Measurements from ENCODE around the gene PUM2.

The PUM2 gene

DNA sequence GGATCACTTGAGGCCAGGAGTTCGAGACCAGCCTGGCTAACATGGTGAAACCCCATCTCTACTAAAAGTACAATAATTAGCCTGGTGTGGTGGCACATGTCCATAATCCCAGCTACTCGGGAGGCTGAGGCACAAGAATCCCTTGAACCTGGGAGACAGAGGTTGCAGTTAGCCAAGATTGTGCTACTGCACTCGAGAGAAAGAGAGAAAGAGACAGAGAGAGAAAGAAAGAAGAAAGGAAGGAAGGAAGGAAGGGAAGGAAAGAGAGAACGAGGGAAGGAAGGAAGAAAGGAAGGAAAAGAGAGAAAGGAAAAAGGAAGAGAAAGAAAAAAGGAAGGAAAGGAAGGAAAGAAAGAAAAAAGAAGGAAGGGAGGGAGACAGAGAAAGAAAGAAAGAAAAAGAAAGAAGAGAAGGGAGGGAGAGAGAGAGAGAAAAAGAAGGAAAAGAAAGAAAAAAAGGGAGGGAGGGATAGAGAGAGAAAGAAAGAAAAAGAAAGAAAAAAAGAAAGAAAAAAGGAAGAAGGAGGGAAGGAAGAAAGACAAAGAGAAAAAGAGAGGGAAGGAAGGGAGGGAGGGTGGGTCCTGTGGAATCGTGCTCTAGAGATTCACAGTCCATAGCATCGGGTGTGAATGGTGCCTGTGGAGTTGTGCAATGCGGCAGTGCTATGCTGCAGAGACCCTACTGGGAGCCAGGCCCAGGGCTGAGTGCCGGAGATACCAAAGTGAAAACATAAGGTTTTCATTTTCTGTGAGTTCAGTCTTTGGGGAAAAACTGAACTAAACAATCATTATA lies 121.1 kb downstream of the PUM2 start:
- DNase-seq = no peak

GRCh38 chr2:20227894-20228505 lies 122.6 kb downstream of the PUM2 start:
- no peak for DNase-seq

GRCh38 chr2:20226152-20226545 lies 124.5 kb downstream of the PUM2 start:
- no peak for DNase-seq

DNA sequence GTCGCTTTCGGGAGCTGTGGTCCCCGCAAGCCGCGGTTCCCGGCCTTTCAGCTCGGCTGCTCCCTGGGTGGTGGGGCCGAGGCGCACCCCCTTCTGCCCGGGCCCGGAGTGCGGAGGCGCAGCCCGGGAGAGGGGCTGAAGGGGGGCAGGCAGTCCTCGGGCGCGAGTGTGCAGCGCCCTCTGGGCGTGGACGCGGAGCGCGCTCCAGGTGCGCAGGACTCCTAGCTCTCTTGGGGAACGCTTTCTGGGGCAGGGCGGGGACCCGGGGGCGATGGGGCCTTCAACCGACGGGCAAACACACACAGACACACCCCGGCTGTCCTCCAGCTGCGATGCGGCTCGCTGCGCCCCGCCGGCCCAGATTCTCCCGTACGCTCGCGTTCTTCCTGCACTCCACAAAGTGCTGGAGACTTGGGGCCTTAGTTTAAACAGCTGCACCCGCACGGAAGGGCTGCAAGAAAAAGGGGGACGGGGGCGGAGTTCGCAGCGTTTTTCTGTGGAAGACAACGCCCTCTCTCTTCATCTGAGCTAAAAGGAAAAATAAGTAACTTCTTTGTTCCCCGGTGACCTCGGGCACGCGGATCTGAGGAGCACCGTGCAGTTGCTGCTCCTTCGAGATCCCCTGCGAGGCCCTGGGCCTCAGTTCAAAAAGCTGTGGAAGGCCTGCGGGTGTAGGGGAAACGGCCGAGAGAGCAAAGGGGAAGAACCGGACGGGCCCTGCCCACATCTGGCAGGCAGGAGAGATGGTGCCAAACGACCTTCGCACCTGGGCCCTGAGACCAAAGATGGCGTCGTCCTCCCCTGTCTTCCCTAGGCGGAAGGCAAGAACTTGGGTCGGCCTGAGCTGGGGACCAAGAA lies 125.1 kb downstream of the PUM2 start:
- peak; percentile 58 for DNase-seq

DNA sequence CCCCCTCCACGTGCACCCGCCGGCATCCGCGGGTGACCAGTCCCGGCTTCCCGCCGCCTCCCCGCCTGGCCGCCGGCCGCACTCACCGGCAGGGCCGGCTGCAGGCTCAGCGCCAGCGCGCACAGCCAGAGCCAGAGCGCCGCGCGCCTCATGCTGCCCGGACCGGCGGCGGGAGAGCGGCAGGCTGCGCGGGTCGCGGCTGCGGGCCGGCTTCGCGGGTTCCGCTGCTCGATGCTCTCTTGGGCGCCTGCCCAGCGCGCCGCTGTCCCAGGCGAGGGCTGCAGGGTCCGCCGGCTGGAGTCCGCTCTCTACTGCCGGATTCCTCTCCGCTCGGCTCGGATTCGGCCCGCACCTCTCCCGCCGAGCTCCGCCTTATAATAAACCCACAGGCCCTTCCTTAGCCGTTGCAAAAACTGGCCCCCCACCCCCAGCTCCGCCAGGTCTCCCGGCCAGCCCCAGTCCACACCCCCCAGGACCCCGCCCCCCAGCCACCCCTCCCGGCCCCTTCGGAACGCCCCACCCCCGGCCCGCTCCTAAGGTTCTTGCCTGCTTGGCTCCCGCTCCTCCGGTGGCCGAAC lies 125.8 kb downstream of the PUM2 start, which contains the start of gene SDC1:
TSS of gene SDC1 (minus strand) at position 415 of the 578 bp plus-strand sequence. CDS start at position 152, 263 bp downstream.
- no peak for DNase-seq

GRCh38 chr2:20224164-20224715 lies 126.4 kb downstream of the PUM2 start:
- DNase-seq = no peak

- no peak for DNase-seq
Measured at GRCh38 chr2:20223407-20224163, 127.1 kb downstream of the PUM2 start.

DNA sequence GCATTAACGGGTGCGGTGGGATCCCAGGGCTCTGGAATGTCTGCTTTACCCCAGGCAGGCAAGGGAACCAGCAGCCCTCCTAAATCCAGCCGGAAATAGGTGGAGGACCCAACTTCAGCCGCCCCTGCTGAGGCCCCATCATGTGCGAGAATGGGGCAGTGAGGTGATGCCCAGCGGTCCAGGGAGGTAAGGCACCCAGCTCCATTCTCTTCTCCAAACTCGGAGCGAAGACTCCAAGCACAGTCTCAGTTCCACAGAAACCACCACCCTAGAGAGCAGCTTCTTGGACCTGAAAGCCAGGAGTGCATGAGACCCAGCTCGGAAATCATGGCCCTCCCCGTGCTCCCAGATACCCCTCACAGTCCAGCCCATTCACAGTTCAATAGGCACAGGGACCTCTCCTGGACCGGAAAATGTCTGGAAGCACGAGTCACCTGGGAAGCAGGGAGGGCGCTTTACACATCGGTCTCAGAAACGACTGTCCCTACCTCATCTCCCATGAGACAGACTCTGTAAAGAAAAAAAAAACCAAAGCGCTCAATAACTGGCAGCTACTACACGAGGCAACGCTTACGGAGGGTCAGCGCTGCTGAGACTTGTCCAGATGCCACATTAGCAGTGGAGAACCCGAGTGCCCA lies 127.8 kb downstream of the PUM2 start:
- DNase-seq = no peak

- no peak for DNase-seq
Measured at GRCh38 chr2:20222014-20222768, 128.5 kb downstream of the PUM2 start.

DNA sequence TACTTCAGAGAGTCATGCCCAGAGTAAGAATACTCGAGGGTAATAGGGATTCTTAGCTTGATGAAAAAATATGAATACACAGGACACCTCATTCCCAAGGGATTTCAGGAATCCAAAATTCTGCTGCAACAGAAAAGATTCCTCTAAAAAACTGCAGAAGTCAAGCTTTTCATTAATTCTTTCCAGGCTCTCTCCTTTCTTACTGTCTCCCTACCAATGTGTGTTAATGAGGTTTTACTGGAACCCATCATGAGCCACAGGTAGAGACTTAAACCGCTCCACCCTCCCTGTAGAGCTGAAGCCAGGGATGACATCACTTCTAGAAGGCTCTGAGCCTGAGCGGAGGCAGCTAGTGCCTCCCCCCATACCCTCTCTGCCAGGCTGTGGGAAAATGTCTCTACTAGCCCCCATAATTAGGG lies 129.1 kb downstream of the PUM2 start:
- DNase-seq = no peak

DNA sequence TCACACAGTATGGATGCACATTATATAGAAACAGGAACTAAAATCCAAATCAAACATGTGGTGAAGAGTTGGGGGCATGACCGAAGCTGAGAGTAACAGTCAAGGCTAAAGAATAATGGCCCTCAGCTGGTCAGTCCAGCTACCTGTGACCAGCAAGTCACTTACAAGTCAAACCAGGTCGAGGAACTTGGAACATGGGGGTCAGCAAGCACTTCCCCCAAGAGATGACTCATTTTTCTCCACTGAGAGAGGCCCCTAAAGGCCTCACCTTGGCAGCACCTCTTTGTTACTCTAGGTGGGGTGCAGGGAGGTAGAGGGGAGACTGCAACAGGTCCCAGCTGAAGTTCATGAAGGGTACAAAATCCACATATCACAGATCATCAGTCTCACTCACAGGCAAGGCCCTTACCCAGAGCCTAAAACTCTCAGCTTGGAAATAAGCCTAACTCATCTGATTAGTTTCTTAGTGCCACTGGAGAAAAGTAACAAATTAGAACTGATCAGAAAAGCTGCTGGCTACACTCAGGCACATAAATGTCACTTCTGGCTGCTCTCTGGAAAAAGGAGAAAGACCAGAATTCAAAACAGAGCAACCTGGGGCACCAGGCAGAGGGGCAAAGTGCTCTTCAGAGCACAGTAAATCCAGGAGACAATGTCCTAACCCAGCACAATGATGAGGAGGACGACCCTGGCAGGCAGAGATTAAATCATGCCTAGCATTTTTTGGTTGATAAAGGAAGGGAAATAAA lies 129.7 kb downstream of the PUM2 start:
- DNase-seq = no peak

GRCh38 chr2:20219763-20220380 lies 130.8 kb downstream of the PUM2 start:
- no peak for DNase-seq

DNA sequence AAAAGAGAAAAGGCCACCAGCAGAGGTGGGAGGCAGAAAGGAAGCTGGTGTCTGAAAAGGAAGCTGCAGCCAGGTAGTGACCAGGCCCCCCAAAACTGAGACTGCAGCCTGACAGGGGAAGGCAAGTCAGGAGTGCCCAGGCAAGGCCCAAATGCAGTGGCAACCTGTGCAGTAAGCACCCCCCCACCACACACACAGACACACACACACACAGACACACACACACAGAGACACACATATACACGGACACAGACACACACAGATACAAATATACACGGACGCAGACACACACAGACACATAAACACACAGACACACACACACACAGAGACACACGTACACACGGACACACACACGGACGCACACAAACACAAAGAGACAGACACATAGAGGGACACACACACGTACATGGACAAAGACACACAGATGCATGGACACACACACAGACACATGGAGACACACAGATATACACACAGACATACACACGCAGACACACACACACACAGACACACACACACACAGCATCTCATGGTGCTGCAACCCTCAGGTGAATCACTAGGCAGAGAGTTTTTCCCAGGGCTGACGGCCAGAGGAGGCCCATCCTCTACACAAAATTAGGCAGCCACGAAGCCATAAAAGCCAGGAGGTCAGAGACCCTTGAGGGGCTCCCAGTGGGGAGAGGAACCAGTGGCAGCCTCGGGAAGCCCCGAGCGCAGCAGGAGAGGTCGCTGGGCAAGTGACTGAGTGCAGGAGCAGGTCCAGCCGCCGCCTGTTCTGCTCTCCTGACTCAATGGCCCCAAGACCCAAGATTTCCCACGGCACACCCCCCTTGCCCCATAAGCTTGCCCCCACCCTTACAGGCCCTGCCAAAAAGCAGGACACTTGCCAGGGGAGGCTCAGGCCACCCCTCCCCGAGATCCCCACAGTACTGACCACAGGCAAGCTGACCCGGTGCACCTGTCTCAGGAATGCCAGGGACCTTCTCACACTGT lies 132.0 kb downstream of the PUM2 start:
- DNase-seq = no peak

DNA sequence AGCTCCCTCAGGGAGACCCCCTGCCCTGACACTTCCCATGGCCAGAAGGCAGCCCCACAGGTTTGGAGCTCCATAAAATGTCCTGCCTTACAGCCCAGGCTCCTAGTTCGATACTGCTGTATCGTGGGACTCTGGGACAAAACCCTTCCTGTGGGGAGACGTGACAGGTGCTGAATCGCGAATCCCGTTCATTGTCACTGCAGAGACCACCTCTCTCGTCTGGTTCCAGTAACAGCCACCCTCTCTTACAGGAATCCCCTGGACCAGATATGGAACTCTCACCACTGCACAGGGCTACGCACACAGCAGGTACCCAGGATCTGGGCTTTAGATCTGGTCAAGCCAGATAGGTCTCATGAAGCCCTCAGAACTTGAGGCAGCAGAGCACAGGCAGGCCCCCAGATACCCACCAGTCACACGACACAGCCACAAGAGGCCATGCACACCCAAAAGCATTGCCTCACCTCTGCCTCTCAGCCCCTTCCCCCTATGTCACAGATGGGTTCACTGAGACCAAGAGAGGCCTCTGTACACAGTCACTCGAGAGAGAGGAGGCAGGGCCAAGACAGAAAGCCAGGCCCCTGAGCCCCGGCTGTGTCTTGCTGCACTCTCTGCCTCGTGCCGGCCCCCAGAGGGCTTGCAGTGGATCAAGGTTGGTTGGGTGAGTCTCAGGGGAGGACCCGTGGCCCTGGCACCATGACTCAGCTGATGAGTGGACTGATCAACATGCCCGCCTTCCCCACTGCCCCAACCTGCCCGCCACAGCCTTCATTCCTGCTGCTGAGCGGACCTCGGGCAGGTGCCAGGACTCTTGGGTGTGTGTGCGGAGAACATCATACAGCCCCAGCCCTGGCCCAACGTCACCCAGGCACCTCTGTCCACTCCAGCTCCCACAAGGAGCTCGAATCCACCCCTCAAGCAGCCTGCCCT lies 133.3 kb downstream of the PUM2 start:
- DNase-seq = no peak

DNA sequence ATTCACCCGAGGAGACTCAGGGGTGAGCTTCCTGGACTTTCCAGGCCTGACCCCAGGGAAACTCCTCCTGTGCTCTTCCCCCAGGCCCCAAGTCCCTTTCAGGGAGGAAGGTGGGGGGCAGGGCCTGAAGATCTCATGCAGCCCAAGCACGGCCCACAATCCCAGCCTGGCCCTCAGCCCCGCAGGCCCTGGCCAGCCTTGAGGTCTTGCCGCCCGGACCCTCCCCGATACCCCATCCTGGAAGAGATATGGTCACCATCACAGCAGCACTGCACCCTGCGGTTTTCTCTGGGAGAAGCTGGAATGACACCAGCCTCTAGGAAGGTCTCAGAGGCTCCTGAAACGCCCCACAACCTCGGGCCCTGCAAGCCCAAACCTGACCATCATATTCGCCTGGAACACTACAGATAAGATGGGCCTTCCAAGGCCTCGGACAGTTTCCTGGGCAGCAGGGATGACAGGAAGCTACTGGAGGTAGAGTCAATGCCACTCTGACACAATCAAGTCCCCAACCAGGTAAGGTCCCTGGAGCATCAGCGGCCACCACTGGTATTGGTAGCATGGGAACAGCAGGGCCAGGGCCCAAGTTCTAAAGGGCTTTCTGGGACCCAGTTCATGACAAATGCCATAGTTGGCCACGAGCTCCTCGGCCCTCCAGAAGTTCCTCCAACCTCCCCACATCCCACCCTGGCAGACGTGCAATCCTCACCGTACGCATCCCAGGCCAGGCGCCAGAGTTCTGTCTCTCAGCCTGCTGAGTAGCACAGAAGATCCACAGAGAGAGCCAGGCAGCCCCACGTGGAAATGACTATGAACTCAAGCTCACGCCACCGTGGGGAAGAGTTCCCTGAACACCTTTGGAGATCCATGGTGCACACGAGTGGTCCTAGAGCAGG lies 134.3 kb downstream of the PUM2 start:
- DNase-seq = no peak
